Measurements from ENCODE around the gene COP1. TPM values are rescaled to one million over a fixed set of nuclear protein-coding genes. Genes with fewer than 3 reads are reported as not detected.

COP1 gene
- total and polyA plus RNA-seq, 2 of the 8 experiments (the other 6 are each of a cell fraction or from before 2014, with no cell fraction given), result 26.2 to 44.9 TPM

DNA sequence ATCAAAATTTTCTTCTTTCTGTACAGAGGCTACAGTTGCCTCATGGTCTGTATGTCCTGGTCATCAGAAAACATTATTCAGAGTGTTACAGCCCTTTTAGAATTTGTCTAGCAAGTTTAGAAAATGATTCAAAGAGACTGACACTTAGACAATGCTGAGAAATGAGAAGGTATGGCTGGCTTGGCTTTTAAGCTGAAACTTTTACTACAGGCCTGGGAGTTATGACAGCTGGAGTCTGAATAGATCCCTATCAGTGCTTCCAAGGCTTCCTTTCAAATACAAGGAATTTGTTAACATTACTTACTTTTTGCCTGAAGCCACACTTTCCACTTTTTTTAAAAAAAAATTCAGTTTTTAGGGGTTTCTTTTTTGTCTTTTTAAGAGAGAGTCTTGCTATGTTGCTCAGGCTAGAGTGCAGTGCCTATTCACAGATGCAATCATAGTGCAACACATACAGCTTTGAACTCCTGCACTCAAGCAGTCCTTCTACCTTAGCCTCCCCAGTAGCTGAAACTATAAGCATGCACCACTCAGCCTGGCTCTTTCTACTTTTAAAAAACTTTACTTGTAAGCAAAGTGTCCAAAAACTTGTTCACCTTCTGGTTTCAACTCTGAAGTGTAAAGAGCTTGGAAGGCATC is 10.5 kb upstream of the COP1 start:
- ChIA-PET CTCF (ENCODE audit: partially characterized antibody) (interaction anchor here (0.6 kb wide), 2 partner anchors 150 to 1333 kb away, joined by 3 read pairs; no protein-coding TSS in a partner anchor), POLR2A (ENCODE audit: partially characterized antibody) (interaction anchor here (0.6 to 1.4 kb wide), 3 partner anchors 9 to 10 kb away, joined by 3 read pairs; no protein-coding TSS in a partner anchor)
- Histone ChIP-seq H2BK5ac (ENCODE audit: low read depth, low read length) (no peak overlapping the region), H3K23me2 (ENCODE audit: low read depth, low read length) (no peaks in the 10 kb centered on the region), H3K9me3 (ENCODE audit: insufficient read depth in 2 of 2, low read depth in 1 of 2, low read length in 1 of 2) (no peaks in the 10 kb centered on the region), H2AK5ac (ENCODE audit: low read depth, low read length) (no peak overlapping the region), H3K4me1 (replicated peaks in 1 of 4; ENCODE audit: control insufficient read depth in 3 of 4, insufficient read depth in 4 of 4, low read length in 3 of 4) (no peaks in the 10 kb centered on the region), H4K91ac (replicated peaks; ENCODE audit: insufficient read length, low read length) (no peak overlapping the region), H3K14ac (ENCODE audit: insufficient read length) (no peak overlapping the region), H3K9ac (replicated peaks in 1 of 4; ENCODE audit: extremely low read depth in 1 of 4, low read depth in 3 of 4, low read length in 3 of 4) (no peak overlapping the region), H2AFZ (ENCODE audit: low read length) (no peak overlapping the region), H2BK120ac (replicated peaks; ENCODE audit: low read depth, low read length) (no peak overlapping the region), H3K23ac (ENCODE audit: insufficient read length) (no peak overlapping the region), H3K79me2 (ENCODE audit: control insufficient read depth in 1 of 2, insufficient read depth in 2 of 2, low read length in 2 of 2) (no peaks in the 10 kb centered on the region), H3K4ac (replicated peaks; ENCODE audit: insufficient read length, low read depth, low read length) (no peak overlapping the region), H3K18ac (ENCODE audit: extremely low read depth, low read length) (no peak overlapping the region), H2BK12ac (ENCODE audit: low read depth, low read length) (no peak overlapping the region), H4K5ac (ENCODE audit: insufficient read length, low read depth, low read length) (no peak overlapping the region), H4K20me1 (replicated peaks in 1 of 2; ENCODE audit: control insufficient read depth in 1 of 2, insufficient read depth in 2 of 2, low read length in 2 of 2) (no peaks in the 10 kb centered on the region), H2BK20ac (ENCODE audit: low read length) (no peak overlapping the region), H3K79me1 (ENCODE audit: low read depth, low read length) (no peaks in the 10 kb centered on the region), H3K4me3 (ENCODE audit: extremely low read depth in 1 of 4, insufficient read depth in 2 of 4, low read depth in 3 of 4, low read length in 4 of 4) (no peak overlapping the region), H3K4me2 (ENCODE audit: insufficient read depth in 1 of 2, low read depth in 2 of 2, low read length in 2 of 2) (no peak overlapping the region), H3K56ac (replicated peaks; ENCODE audit: insufficient read length, low read depth, low read length) (no peak overlapping the region), H4K8ac (ENCODE audit: extremely low read depth, insufficient read depth, low read length) (no peak overlapping the region), H3K36me3 (ENCODE audit: control insufficient read depth in 2 of 4, insufficient read depth in 4 of 4, low read length in 3 of 4) (no peaks in the 10 kb centered on the region), H2BK15ac (ENCODE audit: low read length) (no peak overlapping the region), H3K27me3 (replicated peaks in 1 of 4; ENCODE audit: control insufficient read depth in 3 of 4, extremely low read depth in 1 of 4, insufficient read depth in 3 of 4, low read length in 3 of 4) (no peaks in the 10 kb centered on the region), H3K27ac (ENCODE audit: low read depth, low read length) (no peak overlapping the region)
- DNase-seq (ENCODE audit: low read depth in 1 of 2, low spot score in 2 of 2), result no peak
- no peak for FAIRE-seq
- TF ChIP-seq EP300 (IDR thresholded peaks at IDR 0.05; ENCODE audit: borderline replicate concordance in 1 of 2, low read depth in 2 of 2, low read length in 2 of 2), result no peak
- no peak for TF ChIP-seq SIRT6 (IDR thresholded peaks at IDR 0.05; ENCODE audit: low read length)
- TF ChIP-seq ZNF274 (IDR thresholded peaks at IDR 0.05; ENCODE audit: borderline replicate concordance, extremely low read depth, low read length), result no peak
- TF ChIP-seq CTBP2 (IDR thresholded peaks at IDR 0.05; ENCODE audit: borderline replicate concordance, insufficient read depth, insufficient read length, low read length), result no peak
- no peak for TF ChIP-seq BCL11A (IDR thresholded peaks at IDR 0.05; ENCODE audit: low read depth in 2 of 2, low read length in 2 of 2)
- TF ChIP-seq GABPA (IDR thresholded peaks at IDR 0.05; ENCODE audit: borderline replicate concordance, insufficient read depth, low read length), result no peak
- no peak for TF ChIP-seq SUZ12 (IDR thresholded peaks at IDR 0.05; ENCODE audit: low read length)
- TF ChIP-seq HDAC2 (IDR thresholded peaks at IDR 0.05; ENCODE audit: borderline replicate concordance in 1 of 2, low read depth in 2 of 2, low read length in 2 of 2), result no peak
- TF ChIP-seq BACH1 (IDR thresholded peaks at IDR 0.05; ENCODE audit: low read length), result no peak
- TF ChIP-seq NANOG (IDR thresholded peaks at IDR 0.05; ENCODE audit: insufficient read depth, low read depth, low read length, poor library complexity, severe bottlenecking), result no peak
- no peak for TF ChIP-seq TAF7 (optimal IDR thresholded peaks at IDR 0.05; ENCODE audit: borderline replicate concordance, low read depth, low read length)
- no peak for TF ChIP-seq E2F6 (IDR thresholded peaks at IDR 0.05)
